ENCODE measurements around the gene ADRA2B.

The ADRA2B gene

GRCh38 chr2:96075199-96075771 lies 41.1 kb downstream of the ADRA2B start:
- Histone ChIP-seq H3K9me2 (replicated peaks; ENCODE audit: low read depth, low read length) (no peaks in the 10 kb centered on the region), H3K9me3 (ENCODE audit: insufficient read depth, low read depth, low read length) (no peaks in the 10 kb centered on the region), H2AFZ (ENCODE audit: low read length) (no peak overlapping the region), H3K27me3 (ENCODE audit: insufficient read depth, low read length, poor library complexity, severe bottlenecking) (no peaks in the 10 kb centered on the region), H3K36me3 (ENCODE audit: insufficient read depth, low read length) (no peaks in the 10 kb centered on the region), H4K20me1 (ENCODE audit: insufficient read depth, low read length, poor library complexity, severe bottlenecking) (no peaks in the 10 kb centered on the region), H3K79me2 (ENCODE audit: insufficient read depth, low read length) (no peaks in the 10 kb centered on the region), H3K4me1 (ENCODE audit: insufficient read depth, low read length, poor library complexity, severe bottlenecking) (no peaks in the 10 kb centered on the region), H3K4me3 (ENCODE audit: low read length, poor library complexity, severe bottlenecking) (no peak overlapping the region), H3K9ac (ENCODE audit: low read depth, low read length, poor library complexity, severe bottlenecking) (no peak overlapping the region), H3K4me2 (ENCODE audit: low read depth, low read length, poor library complexity, severe bottlenecking) (no peak overlapping the region), H3F3A (ENCODE audit: low read depth) (no peaks in the 10 kb centered on the region)
- no peak for TF ChIP-seq EZH2phosphoT487 (IDR thresholded peaks at IDR 0.05; ENCODE audit: borderline replicate concordance)
- TF ChIP-seq CTCF (conservative IDR thresholded peaks at IDR 0.05; ENCODE audit: low read length): no peak

- no peak overlapping the region for H3K4me3 ChIP-seq (ENCODE audit: low read length, poor library complexity, severe bottlenecking)
- no peak overlapping the region for H2AFZ ChIP-seq (ENCODE audit: low read length)
- H4K20me1 ChIP-seq (ENCODE audit: insufficient read depth, low read length, poor library complexity, severe bottlenecking): no peaks in the 10 kb centered on the region
- no peak overlapping the region for H3K4me2 ChIP-seq (ENCODE audit: low read depth, low read length, poor library complexity, severe bottlenecking)
- no peaks in the 10 kb centered on the region for H3K4me1 ChIP-seq (ENCODE audit: insufficient read depth, low read length, poor library complexity, severe bottlenecking)
- H3K9me2 ChIP-seq (replicated peaks; ENCODE audit: low read depth, low read length): no peaks in the 10 kb centered on the region
- TF ChIP-seq EZH2phosphoT487 (IDR thresholded peaks at IDR 0.05; ENCODE audit: borderline replicate concordance) (no peak), CTCF (conservative IDR thresholded peaks at IDR 0.05; ENCODE audit: low read length) (no peak)
- H3K79me2 ChIP-seq (ENCODE audit: insufficient read depth, low read length): no peaks in the 10 kb centered on the region
- no peaks in the 10 kb centered on the region for H3K36me3 ChIP-seq (ENCODE audit: insufficient read depth, low read length)
- H3K9me3 ChIP-seq (ENCODE audit: insufficient read depth, low read depth, low read length): no peaks in the 10 kb centered on the region
- no peak overlapping the region for H3K9ac ChIP-seq (ENCODE audit: low read depth, low read length, poor library complexity, severe bottlenecking)
- H3F3A ChIP-seq (ENCODE audit: low read depth): no peaks in the 10 kb centered on the region
- no peaks in the 10 kb centered on the region for H3K27me3 ChIP-seq (ENCODE audit: insufficient read depth, low read length, poor library complexity, severe bottlenecking)
These were observed 42.2 kb downstream of the ADRA2B start for GRCh38 chr2:96074156-96074555.

- no peaks in the 10 kb centered on the region for H3K9me3 ChIP-seq (ENCODE audit: insufficient read depth, low read depth, low read length)
- H3K4me3 ChIP-seq (ENCODE audit: low read length, poor library complexity, severe bottlenecking): no peak overlapping the region
- TF ChIP-seq CTCF (conservative IDR thresholded peaks at IDR 0.05; ENCODE audit: low read length) (no peak), EZH2phosphoT487 (IDR thresholded peaks at IDR 0.05; ENCODE audit: borderline replicate concordance) (no peak)
- H2AFZ ChIP-seq (ENCODE audit: low read length): no peak overlapping the region
- no peaks in the 10 kb centered on the region for H3K79me2 ChIP-seq (ENCODE audit: insufficient read depth, low read length)
- no peaks in the 10 kb centered on the region for H3K27me3 ChIP-seq (ENCODE audit: insufficient read depth, low read length, poor library complexity, severe bottlenecking)
- H3K36me3 ChIP-seq (ENCODE audit: insufficient read depth, low read length): no peaks in the 10 kb centered on the region
- no peaks in the 10 kb centered on the region for H3K4me1 ChIP-seq (ENCODE audit: insufficient read depth, low read length, poor library complexity, severe bottlenecking)
- no peaks in the 10 kb centered on the region for H4K20me1 ChIP-seq (ENCODE audit: insufficient read depth, low read length, poor library complexity, severe bottlenecking)
- no peak overlapping the region for H3K9ac ChIP-seq (ENCODE audit: low read depth, low read length, poor library complexity, severe bottlenecking)
- no peaks in the 10 kb centered on the region for H3F3A ChIP-seq (ENCODE audit: low read depth)
- no peaks in the 10 kb centered on the region for H3K9me2 ChIP-seq (replicated peaks; ENCODE audit: low read depth, low read length)
- no peak overlapping the region for H3K4me2 ChIP-seq (ENCODE audit: low read depth, low read length, poor library complexity, severe bottlenecking)
These were observed 43.1 kb downstream of the ADRA2B start for GRCh38 chr2:96073170-96073775.
